ENCODE measurements around the gene ERF. TPM values are rescaled to one million over a fixed set of nuclear protein-coding genes. Genes with fewer than 3 reads are reported as not detected.

The ERF gene
- total and polyA plus RNA-seq, 4 donors = 24.2 to 53.6 (median 43.0) TPM

DNA sequence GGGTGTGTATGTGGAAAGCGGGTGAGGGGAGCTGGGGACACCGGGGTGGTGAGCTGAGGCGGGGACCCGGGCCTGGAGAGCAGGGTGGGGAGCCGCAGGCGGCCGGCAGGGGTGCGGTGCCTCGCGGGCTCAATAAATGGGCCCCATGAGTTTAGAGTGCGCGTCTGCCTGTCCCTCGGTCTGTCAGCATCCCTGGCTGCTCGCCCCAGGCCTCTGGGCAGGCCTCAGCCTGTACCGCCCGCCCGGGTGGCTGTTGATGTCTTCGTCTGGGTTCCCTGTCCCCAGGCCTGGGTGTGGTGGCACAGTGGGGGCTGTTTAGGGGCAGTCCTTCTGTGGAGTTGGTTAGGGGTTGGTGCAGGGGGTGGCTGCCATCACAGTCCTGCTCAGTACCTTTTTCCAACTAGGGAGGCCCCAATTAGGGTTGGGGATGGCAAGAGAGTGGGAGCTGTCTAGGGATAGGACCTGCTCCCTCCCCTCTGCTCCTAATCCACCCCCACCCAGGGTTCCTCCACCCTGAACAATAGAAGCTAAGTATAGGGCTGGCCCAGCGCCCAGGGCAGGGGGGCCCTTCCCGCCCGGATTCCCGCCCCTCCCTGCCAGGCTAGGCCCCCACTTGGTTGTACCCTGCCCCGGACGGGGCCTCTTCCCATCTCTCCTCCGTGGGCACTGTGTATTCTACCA is 26.4 kb upstream of the ERF start:
- H3K4me3 ChIP-seq = no peak overlapping the region
- peaks cover 35 to 61% (median 41%) of the 10 kb centered on the region in 5 donors for H3K4me1 ChIP-seq (ENCODE audit: control insufficient read depth in 5 of 5, insufficient read depth in 5 of 5, low read length in 5 of 5)
- ATAC-seq (ENCODE audit: insufficient read depth, low FRiP score) (no peak), DNase-seq (peak; percentile 49 to 72 (median 52))
- H3K9ac ChIP-seq (ENCODE audit: insufficient read depth in 1 of 2, low read length in 2 of 2) = no peak overlapping the region
- H3K27ac ChIP-seq (ENCODE audit: low read depth in 1 of 2, low read length in 1 of 2) = peak overlapping the region; percentile 95 to 96
- H3K9me3 ChIP-seq (ENCODE audit: control insufficient read depth in 4 of 4, insufficient read depth in 3 of 4, low read length in 3 of 4) = no peaks in the 10 kb centered on the region
- no peaks in the 10 kb centered on the region for H3K27me3 ChIP-seq (ENCODE audit: control insufficient read depth in 3 of 3, insufficient read depth in 3 of 3, low read length in 2 of 3)
- TF ChIP-seq, protein P1, sequence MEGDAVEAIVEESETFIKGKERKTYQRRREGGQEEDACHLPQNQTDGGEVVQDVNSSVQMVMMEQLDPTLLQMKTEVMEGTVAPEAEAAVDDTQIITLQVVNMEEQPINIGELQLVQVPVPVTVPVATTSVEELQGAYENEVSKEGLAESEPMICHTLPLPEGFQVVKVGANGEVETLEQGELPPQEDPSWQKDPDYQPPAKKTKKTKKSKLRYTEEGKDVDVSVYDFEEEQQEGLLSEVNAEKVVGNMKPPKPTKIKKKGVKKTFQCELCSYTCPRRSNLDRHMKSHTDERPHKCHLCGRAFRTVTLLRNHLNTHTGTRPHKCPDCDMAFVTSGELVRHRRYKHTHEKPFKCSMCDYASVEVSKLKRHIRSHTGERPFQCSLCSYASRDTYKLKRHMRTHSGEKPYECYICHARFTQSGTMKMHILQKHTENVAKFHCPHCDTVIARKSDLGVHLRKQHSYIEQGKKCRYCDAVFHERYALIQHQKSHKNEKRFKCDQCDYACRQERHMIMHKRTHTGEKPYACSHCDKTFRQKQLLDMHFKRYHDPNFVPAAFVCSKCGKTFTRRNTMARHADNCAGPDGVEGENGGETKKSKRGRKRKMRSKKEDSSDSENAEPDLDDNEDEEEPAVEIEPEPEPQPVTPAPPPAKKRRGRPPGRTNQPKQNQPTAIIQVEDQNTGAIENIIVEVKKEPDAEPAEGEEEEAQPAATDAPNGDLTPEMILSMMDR (IDR thresholded peaks at IDR 0.05; ENCODE audit: control extremely low read depth, extremely low read depth) = no peak
- H3K36me3 ChIP-seq (ENCODE audit: control insufficient read depth in 4 of 4, insufficient read depth in 4 of 4, low read length in 4 of 4) = peaks cover 0 to 4% (median 1%) of the 10 kb centered on the region in 4 donors
- 9% methylated on average over 16 to 25 of the region's 25 CpGs for WGBS, 2 donors

- TF ChIP-seq, protein P1 (IDR thresholded peaks at IDR 0.05; ENCODE audit: control extremely low read depth, extremely low read depth) = no peak
- Histone ChIP-seq H3K27me3 (ENCODE audit: control insufficient read depth in 3 of 3, insufficient read depth in 3 of 3, low read length in 2 of 3) (no peaks in the 10 kb centered on the region), H3K4me3 (peak overlapping the region; percentile 44), H3K36me3 (ENCODE audit: control insufficient read depth in 4 of 4, insufficient read depth in 4 of 4, low read length in 4 of 4) (peaks cover 0 to 8% (median 1%) of the 10 kb centered on the region in 4 donors), H3K27ac (ENCODE audit: low read depth in 1 of 2, low read length in 1 of 2) (peak overlapping the region; percentile 76 to 96), H3K9me3 (ENCODE audit: control insufficient read depth in 4 of 4, insufficient read depth in 3 of 4, low read length in 3 of 4) (no peaks in the 10 kb centered on the region), H3K9ac (ENCODE audit: insufficient read depth in 1 of 2, low read length in 2 of 2) (no peak overlapping the region), H3K4me1 (ENCODE audit: control insufficient read depth in 5 of 5, insufficient read depth in 5 of 5, low read length in 5 of 5) (peaks cover 31 to 56% (median 37%) of the 10 kb centered on the region in 5 donors)
- ATAC-seq (ENCODE audit: insufficient read depth, low FRiP score) (no peak), DNase-seq (no peak)
- 0 to 1% methylated on average over 19 to 20 of the region's 20 CpGs for WGBS, 2 donors
Observed at GRCh38 chr19:42280815-42281145, 25.9 kb upstream of the ERF start.

GRCh38 chr19:42279902-42280814 is 25.2 kb upstream of the ERF start:
- 0 to 1% methylated on average over 65 to 89 of the region's 89 CpGs for WGBS, 2 donors
- H3K27me3 ChIP-seq (ENCODE audit: control insufficient read depth in 3 of 3, insufficient read depth in 3 of 3, low read length in 2 of 3) = no peaks in the 10 kb centered on the region
- DNase-seq (peak; percentile 92 to 95 (median 92)), ATAC-seq (ENCODE audit: insufficient read depth, low FRiP score) (peak; percentile 53)
- H3K4me1 ChIP-seq (ENCODE audit: control insufficient read depth in 5 of 5, insufficient read depth in 5 of 5, low read length in 5 of 5) = peaks cover 25 to 50% (median 32%) of the 10 kb centered on the region in 5 donors
- TF ChIP-seq, protein P1 (IDR thresholded peaks at IDR 0.05; ENCODE audit: control extremely low read depth, extremely low read depth) = peak; percentile 78
- H3K4me3 ChIP-seq = peak overlapping the region; percentile 44
- peaks cover 0 to 10% (median 2%) of the 10 kb centered on the region in 4 donors for H3K36me3 ChIP-seq (ENCODE audit: control insufficient read depth in 4 of 4, insufficient read depth in 4 of 4, low read length in 4 of 4)
- H3K27ac ChIP-seq (ENCODE audit: low read depth in 1 of 2, low read length in 1 of 2) = peak overlapping the region; percentile 76 to 96
- no peaks in the 10 kb centered on the region for H3K9me3 ChIP-seq (ENCODE audit: control insufficient read depth in 4 of 4, insufficient read depth in 3 of 4, low read length in 3 of 4)
- H3K9ac ChIP-seq (ENCODE audit: insufficient read depth in 1 of 2, low read length in 2 of 2) = peak overlapping the region in 1 of 2 donors; percentile 63
